ENCODE results near the gene ODAD3. TPM values are rescaled to one million over a fixed set of nuclear protein-coding genes. Genes with fewer than 3 reads are reported as not detected.
"Not testable (repeated sequence)": the region's sequence is repeated elsewhere in the genome, so short reads cannot be mapped to it uniquely, and the experiment has no call there.

The ODAD3 gene
- total RNA-seq, 4 donors from 2014 or later: 0.44 to 1.1 (median 0.94) TPM; not detected in 1

GRCh38 chr19:11457115-11457514 is 22.2 kb upstream of the ODAD3 start:
- no peak for DNase-seq (ENCODE audit: low spot score in 2 of 2)
- no peak for TF ChIP-seq CTCF (IDR thresholded peaks at IDR 0.05)
- no peak for TF ChIP-seq POLR2A (IDR thresholded peaks at IDR 0.05)
- intact Hi-C loops (cut with DNase I; ENCODE audit: low total_unique reads): no loop called here
- 30 to 38% methylated on average over 9 to 16 of the region's 18 CpGs for WGBS, 2 donors
- no peak overlapping the region for H3K4me3 ChIP-seq (ENCODE audit: low read depth, poor library complexity, severe bottlenecking)

GRCh38 chr19:11456659-11457058 is 21.7 kb upstream of the ODAD3 start:
- DNase-seq (ENCODE audit: low spot score in 2 of 2): no peak
- 91 to 92% methylated on average over 7 of the region's 7 CpGs for WGBS, 2 donors
- H3K4me3 ChIP-seq (ENCODE audit: low read depth, poor library complexity, severe bottlenecking): no peak overlapping the region
- TF ChIP-seq CTCF (IDR thresholded peaks at IDR 0.05) (no peak), POLR2A (IDR thresholded peaks at IDR 0.05) (no peak)
- intact Hi-C loops (cut with DNase I; ENCODE audit: low total_unique reads): no loop called here

GRCh38 chr19:11455233-11455554 is 20.3 kb upstream of the ODAD3 start:
- H3K4me3 ChIP-seq (ENCODE audit: low read depth, poor library complexity, severe bottlenecking); DNase-seq (ENCODE audit: low spot score in 2 of 2); intact Hi-C loops (cut with DNase I; ENCODE audit: low total_unique reads): not testable (repeated sequence)
- WGBS, 2 donors: 82 to 90% methylated on average over 9 of the region's 9 CpGs

GRCh38 chr19:11453468-11454341 is 18.8 kb upstream of the ODAD3 start:
- DNase-seq (ENCODE audit: low spot score in 2 of 2): no peak
- no peak overlapping the region for H3K4me3 ChIP-seq (ENCODE audit: low read depth, poor library complexity, severe bottlenecking)
- intact Hi-C loops (cut with DNase I; ENCODE audit: low total_unique reads): no loop called here
- WGBS, 2 donors: 52 to 61% methylated on average over 27 of the region's 27 CpGs
- TF ChIP-seq CTCF (IDR thresholded peaks at IDR 0.05) (no peak), POLR2A (IDR thresholded peaks at IDR 0.05) (no peak)

- 79 to 82% methylated on average over 33 of the region's 33 CpGs for WGBS, 2 donors
- no peak for TF ChIP-seq CTCF (IDR thresholded peaks at IDR 0.05)
- intact Hi-C loops (cut with DNase I; ENCODE audit: low total_unique reads): no loop called here
Observed at GRCh38 chr19:11452620-11453310, 17.8 kb upstream of the ODAD3 start.

DNA sequence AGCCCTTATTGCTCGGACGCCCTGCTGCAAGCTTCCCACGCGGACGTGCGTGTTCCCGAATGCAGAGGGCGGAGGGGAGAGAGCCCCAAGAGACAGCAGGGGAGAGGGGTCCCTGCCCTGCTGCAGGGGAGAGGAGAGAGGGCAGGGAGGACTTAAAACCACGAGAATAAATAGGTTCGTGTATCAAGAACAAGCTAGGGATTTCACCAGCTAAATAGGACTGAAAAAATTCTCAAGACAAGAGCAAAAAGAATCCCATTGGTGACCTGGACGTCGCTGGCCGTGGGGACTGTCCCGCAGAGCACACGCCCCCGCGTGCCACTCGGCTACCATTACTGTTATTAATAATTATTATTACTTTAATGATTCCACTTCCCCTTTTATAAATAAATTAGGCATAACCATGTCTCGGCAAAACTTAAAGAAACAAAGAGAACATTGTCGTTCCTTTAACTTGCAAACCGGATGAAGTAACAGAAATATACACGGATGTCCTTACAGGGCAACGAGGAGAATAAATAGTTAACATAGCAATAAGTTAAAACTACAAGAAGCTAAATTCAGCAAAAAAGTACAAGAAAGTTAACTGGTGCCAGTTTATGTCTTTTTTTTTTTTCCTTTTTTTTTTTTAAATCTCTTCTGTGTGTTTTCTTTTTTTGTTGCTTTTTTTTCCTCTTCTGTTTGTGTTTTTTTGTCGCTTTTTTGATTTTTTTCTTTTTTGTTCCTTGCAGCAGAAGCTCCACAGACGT is 17.1 kb upstream of the ODAD3 start:
- intact Hi-C loops (cut with DNase I; ENCODE audit: low total_unique reads): no loop called here
- TF ChIP-seq POLR2A (IDR thresholded peaks at IDR 0.05): no peak
- no peak for TF ChIP-seq CTCF (IDR thresholded peaks at IDR 0.05)
- no peak overlapping the region for H3K4me3 ChIP-seq (ENCODE audit: low read depth, poor library complexity, severe bottlenecking)
- WGBS, 2 donors: 41 to 42% methylated on average over 25 of the region's 25 CpGs
- no peak for DNase-seq (ENCODE audit: low spot score in 2 of 2)

More at GRCh38 chr19:11452620-11453310, 17.8 kb upstream of the ODAD3 start:
- DNase-seq (ENCODE audit: low spot score in 2 of 2): no peak
- no peak overlapping the region for H3K4me3 ChIP-seq (ENCODE audit: low read depth, poor library complexity, severe bottlenecking)

Measured in lower leg skin (tissue), 4 donors.